NCI-H1694 (cell line): Measurements from ENCODE around the gene DDX10.
"Not testable (repeated sequence)": the region's sequence is repeated elsewhere in the genome, so short reads cannot be mapped to it uniquely, and the experiment has no call there.

ENCODE experiments used
- DNase-seq: peaks from one replicate; lab custom pipeline; 2025; lab: John Stamatoyannopoulos, UW

Gene DDX10

DNA sequence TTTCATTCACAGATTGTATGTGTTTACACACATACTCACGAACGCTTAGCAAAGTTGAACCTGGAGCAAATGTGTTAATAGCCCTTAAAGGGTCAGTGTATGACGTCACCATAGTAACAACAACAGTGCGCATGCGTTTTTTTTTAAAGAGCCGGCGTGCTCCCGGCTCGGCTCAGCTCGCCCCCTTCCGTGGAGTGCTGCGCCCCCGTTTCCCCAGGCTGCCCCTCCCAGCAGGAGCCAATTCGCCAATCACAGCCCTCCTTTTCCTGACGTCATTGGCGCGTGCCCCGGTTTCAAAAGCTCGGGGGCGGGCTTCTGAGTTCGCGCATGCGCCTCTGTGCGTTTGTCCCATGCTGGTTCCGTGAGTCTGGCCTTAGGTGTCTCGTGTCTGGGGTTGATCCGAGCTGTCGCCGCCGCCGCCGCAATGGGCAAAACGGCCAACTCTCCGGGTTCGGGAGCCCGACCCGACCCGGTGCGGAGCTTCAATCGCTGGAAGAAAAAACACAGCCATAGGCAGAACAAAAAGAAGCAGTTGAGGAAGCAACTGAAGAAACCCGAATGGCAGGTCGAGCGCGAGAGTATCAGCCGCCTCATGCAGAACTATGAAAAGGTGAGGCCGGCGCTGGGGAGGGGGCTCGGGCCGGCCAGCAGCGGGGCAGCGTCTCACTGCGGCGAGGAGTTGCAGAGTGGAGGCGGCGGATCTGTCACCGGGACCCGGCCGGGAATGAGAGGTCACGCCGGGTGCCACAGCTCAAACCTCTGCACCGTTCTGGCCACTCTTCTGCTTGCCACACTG is at the start of gene DDX10:
DDX10 (plus strand) TSS at position 340 of the 796 bp plus-strand sequence; CDS start at position 425, 85 bp downstream.
- peak; percentile 62 for DNase-seq

DNA sequence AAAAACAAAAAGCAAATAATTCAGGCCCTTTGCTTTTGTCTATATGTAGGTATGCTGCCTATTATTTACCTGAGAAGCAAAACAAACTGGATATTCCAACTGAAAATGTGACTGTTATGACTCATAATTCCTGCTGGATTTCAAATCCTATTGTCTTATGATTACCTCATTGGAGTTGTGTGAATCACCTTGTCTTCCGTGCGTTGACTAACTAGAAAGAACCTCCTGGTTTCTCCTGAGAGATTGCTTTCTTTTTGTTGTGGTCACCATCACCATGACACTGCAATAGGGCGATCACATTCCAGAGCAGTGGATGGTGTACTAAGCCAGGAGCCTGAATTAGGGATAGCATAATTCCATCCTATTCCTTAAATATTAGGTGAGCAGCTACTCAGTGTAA is 48.3 kb upstream of the DDX10 start:
- no peak for DNase-seq

DNA sequence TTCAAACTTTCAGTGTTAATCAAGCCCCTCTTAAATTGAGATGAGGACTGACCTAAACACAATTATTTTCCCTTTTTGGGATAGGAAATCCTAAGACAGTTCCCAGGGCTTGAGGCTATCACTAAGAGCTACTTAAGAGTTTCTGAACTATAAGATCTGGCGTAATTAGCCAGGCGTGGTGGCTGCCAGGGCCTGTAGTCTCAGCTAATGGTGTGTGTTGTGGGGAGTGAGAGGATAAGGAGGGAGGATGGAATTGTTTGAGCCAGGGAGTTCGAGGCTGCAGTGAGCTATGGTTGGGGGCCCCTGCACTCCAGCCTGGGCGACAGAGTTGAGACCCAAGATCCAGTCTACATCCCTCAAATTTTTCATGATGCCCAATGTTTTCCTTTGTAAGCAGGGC is 47.8 kb upstream of the DDX10 start:
- no peak for DNase-seq

DNA sequence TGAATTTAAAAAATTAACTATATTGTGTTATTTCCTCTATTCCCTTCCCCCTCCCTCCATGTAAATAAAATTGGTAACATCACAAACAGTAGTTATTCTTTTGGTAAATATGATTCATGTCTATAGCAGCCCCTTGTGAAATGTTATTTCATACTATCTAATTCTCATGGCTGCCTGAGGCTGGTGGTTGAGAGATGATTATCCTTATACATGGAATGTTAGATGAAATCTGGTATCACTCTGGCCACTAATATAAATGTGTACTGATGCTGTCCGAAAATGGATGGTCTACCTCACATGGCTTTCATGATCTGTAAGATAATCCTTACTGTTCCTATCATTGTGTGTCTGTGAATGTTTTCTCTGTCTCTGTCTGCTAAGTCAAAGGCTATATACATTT is 46.3 kb upstream of the DDX10 start:
- no peak for DNase-seq

DNA sequence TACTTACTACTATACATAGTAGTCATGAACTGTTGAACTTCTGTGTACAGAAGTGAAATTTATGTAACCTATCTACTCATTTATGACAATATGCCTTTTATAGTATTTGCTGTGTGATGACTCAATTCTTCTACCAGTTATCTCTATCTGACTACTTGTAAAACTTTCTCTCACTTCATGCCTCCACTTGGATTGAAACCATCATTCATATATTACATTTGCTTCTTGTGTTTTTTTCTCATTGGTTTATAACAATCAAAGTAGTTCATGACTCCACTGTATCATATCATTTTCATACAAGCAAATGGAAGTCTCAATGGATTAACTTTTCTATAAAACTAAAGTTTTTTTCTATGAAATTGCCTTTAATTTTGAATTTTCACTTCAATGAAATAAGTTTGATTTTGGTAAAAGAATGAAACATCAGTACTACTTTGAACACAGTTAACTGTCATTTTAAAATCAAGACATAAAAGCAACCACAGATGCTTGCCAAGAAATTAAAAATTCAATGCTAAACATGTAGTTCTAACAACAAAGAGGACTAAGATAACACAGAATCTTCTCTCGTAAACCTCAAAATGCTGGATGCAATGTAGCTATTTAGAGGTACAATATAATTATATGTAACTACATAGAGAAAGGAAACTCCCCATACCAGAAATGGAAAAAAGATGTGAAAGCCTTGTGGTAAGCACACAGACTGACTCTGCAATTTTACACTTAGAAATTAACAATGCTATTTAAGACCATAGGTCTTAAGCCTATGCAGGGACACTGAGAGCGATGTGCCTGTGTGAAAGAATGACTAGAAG is 43.7 kb upstream of the DDX10 start:
- DNase-seq, result no peak

DNA sequence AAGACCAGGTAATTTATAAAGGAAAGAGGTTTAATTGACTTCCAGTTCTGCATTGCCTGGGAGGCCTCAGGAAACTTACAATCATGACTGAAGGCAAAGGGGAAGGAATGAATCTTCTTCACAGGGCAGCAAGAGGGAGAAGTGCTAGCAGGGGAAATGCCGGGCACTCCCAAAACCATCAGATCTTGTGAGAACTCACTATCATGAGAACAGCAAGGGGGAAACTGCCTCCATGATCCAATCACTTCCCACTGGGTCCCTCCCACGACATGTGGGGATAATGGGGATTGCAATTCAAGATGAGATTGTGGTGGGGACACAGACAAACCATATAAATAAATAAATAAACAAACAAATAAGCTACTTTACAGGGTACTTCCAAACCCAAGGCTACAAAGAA is 42.5 kb upstream of the DDX10 start:
- no peak for DNase-seq

DNA sequence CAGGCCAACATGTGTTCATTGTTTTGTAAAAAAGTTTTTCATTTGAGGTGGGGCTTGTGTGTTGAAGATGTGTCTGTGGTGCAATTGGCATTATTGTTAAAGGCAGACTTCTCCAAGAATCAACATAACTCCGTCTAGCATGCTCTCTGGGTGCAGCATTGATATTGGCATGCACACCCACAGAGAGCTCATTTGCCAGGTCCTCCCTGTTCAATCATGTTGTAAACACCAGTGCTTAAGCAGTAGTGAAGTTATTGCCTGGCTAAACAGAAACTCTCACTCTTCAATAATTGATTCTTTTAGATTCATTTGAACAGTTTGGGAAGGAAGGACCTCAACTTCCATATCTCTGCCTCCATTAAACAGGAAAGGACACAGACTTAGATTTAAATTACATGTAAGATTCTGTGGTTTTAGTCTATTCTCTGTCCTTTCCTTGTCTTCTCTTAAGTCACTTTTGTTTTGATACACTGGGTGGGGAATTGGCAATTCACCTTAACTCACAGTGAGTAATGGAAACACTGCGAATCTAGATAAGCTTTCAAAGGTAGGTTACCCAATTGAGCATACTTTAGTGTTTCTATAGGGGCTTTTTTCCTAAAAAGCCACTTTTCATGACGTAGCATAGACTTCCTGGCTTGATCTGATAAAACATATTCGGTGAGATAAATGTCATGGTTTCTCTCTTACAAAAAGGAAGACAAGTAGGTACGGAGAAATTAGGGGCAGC is 40.5 kb upstream of the DDX10 start:
- DNase-seq, result no peak

DNA sequence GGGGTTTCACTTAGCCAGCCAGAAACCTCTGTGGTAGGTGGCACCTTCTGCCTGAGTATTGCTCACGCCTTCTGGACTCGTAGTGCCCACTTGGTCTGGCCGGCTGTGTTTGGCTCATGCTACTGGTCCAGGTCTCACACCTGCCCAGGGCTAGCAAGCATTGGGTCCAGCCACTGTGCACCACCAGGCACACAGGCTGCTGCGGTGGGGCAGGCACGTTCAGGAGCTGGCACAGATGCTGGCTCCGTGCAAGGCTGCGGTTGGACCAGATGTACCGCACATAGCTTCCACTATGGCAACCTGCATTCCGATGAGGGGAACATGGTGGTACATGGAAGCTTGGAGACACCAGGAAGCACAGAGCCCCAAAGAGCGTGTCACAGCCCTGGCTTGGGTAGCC is 36.5 kb upstream of the DDX10 start:
- no peak for DNase-seq

DNA sequence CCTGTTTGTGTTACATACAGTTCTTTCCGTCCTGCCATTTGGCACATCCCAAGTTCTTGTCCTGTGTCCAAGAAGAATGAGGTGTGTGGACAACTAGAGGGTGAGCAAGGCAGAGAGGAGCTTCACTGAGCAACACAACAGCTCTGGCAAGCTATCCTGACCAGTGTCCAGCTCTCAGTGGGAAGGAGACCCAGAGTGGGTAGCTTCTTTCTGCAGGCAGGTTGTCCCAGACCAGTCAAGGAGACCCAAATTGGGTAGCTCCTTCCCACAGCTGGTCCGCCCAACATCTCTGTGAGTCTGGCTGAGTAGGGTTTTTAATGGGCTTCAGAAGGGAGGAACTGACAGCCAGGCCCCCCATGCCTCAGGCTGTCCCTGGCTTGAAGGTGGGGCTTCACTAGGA is 36.1 kb upstream of the DDX10 start:
- no peak for DNase-seq

DNA sequence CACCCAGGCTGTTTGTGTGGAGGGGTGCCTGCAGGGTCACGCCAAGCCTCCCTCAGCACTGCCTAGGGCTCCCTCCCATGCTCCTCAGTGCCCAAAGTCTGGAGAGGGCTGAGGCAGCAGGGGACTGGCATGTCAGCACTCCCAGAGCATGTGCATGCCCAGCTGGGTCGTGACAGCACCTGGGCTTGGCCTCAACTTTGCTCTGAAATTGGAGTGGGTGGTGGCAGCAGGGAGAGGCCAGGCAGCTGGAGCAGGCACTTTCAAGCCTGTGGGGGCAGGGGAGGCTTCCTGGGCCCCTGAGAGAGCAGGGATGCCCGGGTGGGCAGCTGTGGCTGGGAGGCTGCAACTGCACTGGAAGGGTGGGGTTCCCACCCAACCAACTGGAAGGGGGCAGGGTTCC is 35.6 kb upstream of the DDX10 start:
- no peak for DNase-seq

DNA sequence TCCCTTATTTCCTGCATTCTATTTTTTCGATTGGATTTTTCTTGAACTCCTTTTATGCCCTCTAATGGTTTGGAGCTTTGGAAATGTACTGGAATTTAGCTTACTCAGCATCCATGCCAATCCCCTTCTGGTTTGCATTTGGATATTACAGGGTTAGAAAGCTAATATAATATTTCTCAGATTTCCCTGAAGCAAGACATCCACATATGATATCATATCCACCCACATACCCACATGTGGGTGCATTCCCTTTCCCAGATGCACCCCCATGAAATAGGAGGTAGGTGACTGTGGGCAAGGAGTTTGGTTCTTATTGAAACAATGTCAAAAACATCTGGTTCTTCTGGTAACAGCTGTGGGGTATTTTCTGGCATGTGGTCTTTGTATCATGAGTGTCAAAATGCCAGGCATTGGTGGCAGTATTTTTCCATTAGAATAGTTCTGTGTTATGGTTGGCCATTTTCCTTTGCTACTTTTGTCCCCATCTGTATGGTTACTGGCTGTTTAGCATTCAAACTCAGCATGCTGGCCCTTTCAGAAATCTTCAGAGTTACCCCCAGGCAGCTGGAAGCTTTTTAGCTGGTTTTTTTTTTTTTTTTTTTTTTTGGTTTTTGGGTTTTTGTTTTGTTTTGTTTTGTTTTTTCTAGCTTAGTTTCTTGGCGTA is 32.7 kb upstream of the DDX10 start:
- no peak for DNase-seq

DNA sequence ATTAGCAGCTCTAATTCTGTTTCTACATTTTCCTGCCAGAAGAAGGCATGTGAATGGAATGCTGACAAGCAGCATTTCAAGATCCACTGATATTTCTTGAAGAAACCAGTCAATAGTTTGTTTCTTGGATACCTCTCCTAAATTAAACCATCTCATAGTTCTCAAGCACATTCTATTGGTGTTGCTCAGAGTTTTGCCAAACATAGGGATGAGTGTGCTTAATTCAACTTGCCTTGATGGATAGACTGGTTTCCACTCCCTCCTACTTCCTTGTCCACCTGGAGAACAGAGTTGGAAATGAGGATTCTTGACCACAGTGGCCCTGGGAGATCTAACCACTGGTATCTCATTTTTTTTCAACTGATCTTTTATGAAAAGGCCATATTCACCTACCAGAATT is 29.8 kb upstream of the DDX10 start:
- DNase-seq, result no peak

DNA sequence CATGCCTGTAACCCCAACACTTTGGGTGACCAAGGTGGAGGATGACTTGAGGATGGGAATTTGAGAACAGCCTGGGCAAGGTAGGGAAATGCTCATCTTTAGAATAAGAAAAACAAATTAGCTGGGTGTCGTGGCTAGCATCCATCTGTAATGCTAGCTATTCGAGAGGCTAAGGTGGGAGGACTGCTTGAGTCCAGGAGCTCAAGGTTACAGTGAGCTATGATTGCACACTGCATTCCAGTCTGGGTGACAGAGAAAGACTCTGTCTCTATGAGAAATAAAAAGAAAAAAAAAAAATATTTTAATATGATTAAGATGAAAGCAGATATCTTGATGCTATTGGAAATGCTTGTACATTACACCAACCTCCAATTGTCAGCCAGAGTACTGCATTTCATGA is 28.6 kb upstream of the DDX10 start:
- DNase-seq, result no peak

DNA sequence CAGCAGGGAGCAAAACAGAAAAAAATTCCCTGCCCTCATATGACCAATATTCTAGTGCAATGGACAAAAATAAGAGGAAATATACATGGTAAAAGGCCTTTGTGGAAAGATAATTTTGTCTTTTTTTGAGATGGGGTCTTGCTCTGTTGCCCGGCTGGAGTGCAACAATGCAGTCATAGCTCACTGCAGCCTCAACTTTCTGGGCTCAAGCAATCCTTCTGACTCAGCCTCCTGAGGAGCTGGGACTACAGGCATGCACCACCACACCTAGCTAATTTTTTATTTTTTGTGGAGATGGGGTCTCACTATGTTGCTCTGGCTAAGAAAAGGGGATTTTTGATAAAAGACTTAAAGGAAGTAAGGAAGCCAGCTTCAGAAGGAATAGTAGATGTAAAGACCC is 25.7 kb upstream of the DDX10 start:
- DNase-seq, result no peak

DNA sequence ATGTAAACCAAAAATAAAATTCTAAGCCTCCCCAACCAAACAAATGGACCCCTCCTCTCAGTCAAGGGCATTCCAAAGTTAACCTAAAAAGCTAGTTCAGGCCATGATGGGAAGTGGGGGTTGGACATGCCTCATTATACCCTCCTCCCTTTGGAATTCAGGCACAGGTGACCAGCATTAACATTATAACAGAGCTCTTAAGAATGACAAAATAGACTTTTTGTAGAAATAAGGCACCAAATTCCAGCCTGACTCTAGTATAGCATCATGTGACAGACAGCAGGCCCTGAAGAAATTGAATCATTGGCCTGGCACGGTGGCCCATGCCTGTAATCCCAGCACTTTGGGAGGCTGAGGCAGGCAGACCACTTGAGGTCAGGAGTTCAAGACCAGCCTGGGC is 23.1 kb upstream of the DDX10 start:
- DNase-seq, result not testable (repeated sequence)

DNA sequence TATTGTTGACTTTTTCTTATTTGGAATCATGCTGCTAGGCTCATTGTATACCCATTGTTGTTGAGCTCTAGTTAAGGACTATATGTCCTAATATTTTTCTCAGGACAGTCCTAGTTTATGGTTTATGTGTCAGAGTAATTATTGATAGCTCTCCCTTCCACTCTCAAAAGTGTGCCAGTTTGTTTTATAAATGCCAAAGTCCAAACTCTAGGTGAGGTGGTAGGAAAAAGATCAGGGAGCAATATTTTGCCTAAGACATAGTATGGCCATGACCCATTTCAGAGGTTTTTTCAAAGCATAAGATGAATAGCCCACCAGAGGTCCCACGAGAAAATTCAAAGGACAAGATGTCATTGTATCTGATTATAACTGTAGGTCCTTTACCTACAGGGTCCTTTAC is 20.9 kb upstream of the DDX10 start:
- no peak for DNase-seq

DNA sequence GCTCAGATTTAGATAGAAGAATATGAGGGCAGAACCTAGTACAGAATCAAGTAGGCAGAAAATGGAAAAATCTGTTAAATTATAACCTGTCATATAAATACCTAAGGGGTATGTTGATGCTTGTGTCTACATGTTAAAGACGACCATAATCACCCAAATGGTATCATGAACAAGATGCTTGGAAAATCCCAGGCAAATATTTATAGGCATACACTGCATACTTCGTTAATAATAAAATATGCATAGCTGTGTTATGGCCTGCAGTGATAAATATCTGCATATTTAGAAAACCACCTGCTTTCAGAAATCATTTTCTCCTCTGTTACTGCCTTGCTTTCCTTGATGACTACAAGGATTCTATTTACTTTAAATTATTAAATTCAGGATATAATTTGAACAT is 18.9 kb upstream of the DDX10 start:
- no peak for DNase-seq

DNA sequence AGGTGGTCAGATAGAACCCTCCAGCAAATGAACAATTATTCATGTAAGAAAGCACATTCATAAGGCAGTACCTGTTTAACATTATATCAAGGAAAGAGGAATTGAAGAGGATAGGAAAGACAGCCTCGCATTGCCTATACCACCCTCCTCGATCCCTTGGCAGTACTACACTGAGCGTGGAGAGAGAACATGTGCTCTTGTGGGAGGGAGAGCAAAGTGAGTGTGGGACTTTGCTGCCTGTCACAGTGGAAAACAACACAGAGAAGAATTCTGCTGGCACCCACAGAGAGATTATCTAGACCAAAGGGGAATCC is 17.5 kb upstream of the DDX10 start:
- no peak for DNase-seq

DNA sequence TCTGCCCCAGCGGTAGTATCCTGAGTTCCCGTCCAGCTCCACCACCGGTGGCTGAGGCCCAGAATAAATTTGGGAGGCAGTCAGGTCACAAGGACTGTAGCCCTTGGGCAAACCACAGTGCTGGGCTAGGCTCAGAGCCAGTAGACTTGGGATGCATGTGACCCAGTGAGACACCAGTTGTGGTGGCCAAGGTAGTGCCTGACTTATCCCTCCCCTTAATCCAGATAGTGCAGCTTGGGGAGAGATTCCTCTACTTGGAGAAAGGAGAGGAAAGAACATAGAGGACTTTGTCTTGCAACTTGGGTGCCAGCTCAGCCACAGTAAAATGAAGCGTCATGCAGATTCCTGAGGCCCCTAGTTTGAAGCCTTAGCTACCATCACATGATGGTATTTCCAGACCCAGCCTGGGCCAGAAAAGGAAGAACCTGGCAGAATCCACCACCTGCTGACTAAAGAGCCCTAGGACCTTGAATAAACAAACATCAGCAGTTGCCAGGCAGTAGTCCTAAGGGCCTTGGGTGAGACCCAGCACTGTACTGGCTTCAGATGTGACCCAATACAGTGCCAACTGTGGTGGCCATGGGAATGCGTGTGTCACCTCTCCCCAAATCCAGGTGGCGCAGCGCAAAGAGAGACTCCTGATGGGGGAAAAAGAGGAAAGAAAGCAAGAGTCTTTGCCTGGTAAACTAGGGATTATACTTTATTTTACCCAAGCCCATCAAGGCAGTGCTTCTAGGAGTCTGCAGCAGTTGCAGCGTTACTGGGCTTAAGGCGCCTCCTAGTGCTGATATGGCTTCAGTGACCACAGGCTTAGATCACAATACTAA is 17.0 kb upstream of the DDX10 start:
- no peak for DNase-seq

DNA sequence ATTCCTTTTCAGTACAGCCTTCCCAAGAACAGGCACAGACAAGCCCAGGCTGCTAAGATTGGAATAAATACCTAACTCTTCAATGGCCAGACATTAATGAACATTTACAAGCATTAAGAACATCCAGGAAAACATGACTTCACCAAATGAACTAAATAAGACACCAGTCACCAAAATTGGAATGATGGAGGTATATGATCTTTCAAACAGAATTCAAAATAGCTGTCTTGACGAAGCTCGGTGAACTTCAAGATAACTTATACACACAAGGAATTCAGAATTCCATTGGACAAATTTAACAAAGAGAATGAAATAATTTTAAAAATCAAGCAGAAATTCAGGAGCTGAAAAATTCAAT is 16.4 kb upstream of the DDX10 start:
- no peak for DNase-seq

DNA sequence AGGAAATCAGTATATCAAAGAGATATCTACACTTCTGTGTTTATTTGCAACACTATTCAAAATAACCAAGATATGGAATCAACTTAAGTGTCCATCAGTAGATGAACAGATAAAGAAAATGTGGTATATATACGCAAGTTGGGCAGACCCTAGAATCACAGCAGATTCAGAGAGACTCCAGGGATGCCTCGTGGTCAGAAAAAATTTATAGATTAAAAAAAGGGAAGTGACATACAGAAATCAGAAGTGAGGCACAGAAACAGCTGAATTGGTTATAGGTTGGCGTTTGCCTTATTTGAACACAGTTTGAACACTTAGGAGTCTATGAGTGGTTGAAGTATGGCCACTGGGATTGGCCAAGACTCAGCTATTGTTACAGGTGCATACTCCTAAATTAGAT is 10.8 kb upstream of the DDX10 start:
- DNase-seq, result not testable (repeated sequence)
